ENCODE results near the gene CDH13.

The CDH13 gene

GRCh38 chr16:83762141-83762991 is 1135.6 kb downstream of the CDH13 start:
- no peak for DNase-seq (ENCODE audit: low spot score)

GRCh38 chr16:83762992-83763358 is 1136.2 kb downstream of the CDH13 start:
- no peak for DNase-seq (ENCODE audit: low spot score)

- no peak for DNase-seq (ENCODE audit: low spot score)
Measured at GRCh38 chr16:83768986-83769385, 1142.2 kb downstream of the CDH13 start.

GRCh38 chr16:83769397-83770008 is 1142.7 kb downstream of the CDH13 start:
- DNase-seq (ENCODE audit: low spot score): no peak

- DNase-seq (ENCODE audit: low spot score): peak; percentile 18
Measured at GRCh38 chr16:83771306-83771942, 1144.7 kb downstream of the CDH13 start.

GRCh38 chr16:83772806-83773205 is 1146.0 kb downstream of the CDH13 start:
- DNase-seq (ENCODE audit: low spot score): no peak

GRCh38 chr16:83774066-83774465 is 1147.3 kb downstream of the CDH13 start:
- DNase-seq (ENCODE audit: low spot score): no peak

GRCh38 chr16:83776944-83777343 is 1150.2 kb downstream of the CDH13 start:
- DNase-seq (ENCODE audit: low spot score): no peak

- DNase-seq (ENCODE audit: low spot score): no peak
Measured at GRCh38 chr16:83779886-83780285, 1153.1 kb downstream of the CDH13 start.

GRCh38 chr16:83785455-83785854 is 1158.7 kb downstream of the CDH13 start:
- DNase-seq (ENCODE audit: low spot score): peak; percentile 19

GRCh38 chr16:83789642-83790401 is 1163.1 kb downstream of the CDH13 start:
- DNase-seq (ENCODE audit: low spot score): no peak

- no peak for DNase-seq (ENCODE audit: low spot score)
Measured at GRCh38 chr16:83791916-83792315, 1165.1 kb downstream of the CDH13 start.

GRCh38 chr16:83792391-83792790 is 1165.6 kb downstream of the CDH13 start:
- no peak for DNase-seq (ENCODE audit: low spot score)

GRCh38 chr16:83793179-83793578 is 1166.4 kb downstream of the CDH13 start:
- no peak for DNase-seq (ENCODE audit: low spot score)

- DNase-seq (ENCODE audit: low spot score): no peak
Measured at GRCh38 chr16:83794860-83795554, 1168.2 kb downstream of the CDH13 start.

GRCh38 chr16:83797013-83797412 is 1170.2 kb downstream of the CDH13 start:
- no peak for DNase-seq (ENCODE audit: low spot score)

- peak; percentile 14 for DNase-seq (ENCODE audit: low spot score)
Measured at GRCh38 chr16:83799336-83799735, 1172.6 kb downstream of the CDH13 start.

GRCh38 chr16:83802135-83802534 is 1175.4 kb downstream of the CDH13 start:
- peak; percentile 67 for DNase-seq (ENCODE audit: low spot score)

GRCh38 chr16:83802554-83803205 is 1175.9 kb downstream of the CDH13 start:
- no peak for DNase-seq (ENCODE audit: low spot score)

GRCh38 chr16:83803811-83804210 is 1177.0 kb downstream of the CDH13 start:
- DNase-seq (ENCODE audit: low spot score): no peak

GRCh38 chr16:83804366-83804765 is 1177.6 kb downstream of the CDH13 start:
- no peak for DNase-seq (ENCODE audit: low spot score)
